ENCODE results near the gene VPS26B. TPM values are rescaled to one million over a fixed set of nuclear protein-coding genes. Genes with fewer than 3 reads are reported as not detected.

The VPS26B gene
- total and polyA plus RNA-seq, 8 donors, result 42.5 to 64.8 (median 55.8) TPM

DNA sequence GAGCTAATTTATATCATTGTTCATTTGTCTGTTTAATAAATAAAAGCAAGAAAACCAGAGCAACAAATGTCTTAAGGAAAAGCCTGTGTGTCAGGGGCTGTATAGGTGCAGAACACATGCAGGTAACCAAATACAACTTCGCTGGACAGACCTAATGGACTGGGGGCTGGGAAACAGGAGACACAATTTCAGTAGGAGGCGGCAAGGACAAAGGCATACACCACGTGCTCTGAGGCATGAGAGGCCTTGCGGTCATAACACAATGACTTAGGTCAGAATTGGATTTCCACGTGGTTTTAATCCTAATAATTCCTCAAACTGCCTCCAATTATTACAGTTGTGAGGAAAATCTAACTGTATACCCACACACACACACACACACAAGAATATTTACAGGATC is 43.0 kb downstream of the VPS26B start:
- Histone ChIP-seq H3K27me3 (peaks cover 0 to 29% of the 10 kb centered on the region in 2 donors), H3K4me1 (peaks cover 12 to 20% of the 10 kb centered on the region in 2 donors), H3K9me3 (no peaks in the 10 kb centered on the region), H3K36me3 (peaks cover 0 to 30% of the 10 kb centered on the region in 2 donors), H3K4me3 (no peak overlapping the region), H3K27ac (peak overlapping the region; percentile 36 to 59)
- ATAC-seq (no peak), DNase-seq (no peak)
- TF ChIP-seq CTCF (IDR thresholded peaks at IDR 0.05), result no peak
- intact Hi-C loops (cut with DNase I), result no loop called here

DNA sequence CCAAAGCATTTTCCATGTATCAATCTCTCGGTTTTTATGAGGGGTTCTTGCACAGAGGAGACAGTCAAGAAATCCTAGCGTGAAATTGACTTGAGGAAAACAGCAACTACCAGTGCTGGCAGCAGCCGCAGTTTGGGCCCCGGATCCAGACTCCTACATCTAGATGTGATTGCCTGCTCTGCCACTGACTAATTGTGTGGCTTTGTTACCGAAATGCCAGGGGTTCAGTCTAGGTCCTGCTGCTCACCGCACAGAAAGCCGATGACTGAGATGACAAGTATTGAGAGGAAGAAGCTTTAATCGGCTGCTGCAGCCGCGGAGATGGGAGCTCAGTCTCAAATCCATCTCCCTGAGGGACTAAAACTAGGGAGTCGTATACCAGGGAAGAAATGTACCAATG is 43.5 kb downstream of the VPS26B start:
- intact Hi-C loops (cut with DNase I), result no loop called here
- TF ChIP-seq CTCF (IDR thresholded peaks at IDR 0.05), result no peak

DNA sequence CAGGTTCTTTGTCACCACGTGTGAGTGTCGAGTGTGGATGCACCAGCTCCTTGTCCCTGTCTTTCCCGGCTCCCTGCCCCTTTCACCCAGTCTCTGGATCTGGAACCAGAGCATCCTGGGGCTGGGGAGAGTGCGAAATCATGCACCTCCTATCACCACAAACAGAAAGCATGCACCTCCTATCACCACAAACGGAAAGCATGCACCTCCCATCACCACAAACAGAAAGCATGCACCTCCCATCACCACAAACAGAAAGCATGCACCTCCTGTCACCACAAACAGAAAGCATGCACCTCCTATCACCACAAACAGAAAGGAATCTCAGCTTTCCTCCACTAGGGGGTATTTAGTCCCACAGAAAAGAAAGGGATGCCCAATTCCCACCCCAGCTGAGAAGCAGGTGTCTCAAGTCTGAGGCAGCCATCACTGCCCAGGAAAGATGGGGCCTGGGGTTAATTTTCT is 45.8 kb downstream of the VPS26B start:
- no peaks in the 10 kb centered on the region for H3K9me3 ChIP-seq
- H3K36me3 ChIP-seq, result peaks cover 0 to 2% of the 10 kb centered on the region in 2 donors
- ATAC-seq (no peak), DNase-seq (no peak)
- no peak overlapping the region for H3K27ac ChIP-seq
- no peak overlapping the region for H3K4me3 ChIP-seq
- peaks cover 12 to 20% of the 10 kb centered on the region in 2 donors for H3K4me1 ChIP-seq
- H3K27me3 ChIP-seq, result peaks cover 28 to 57% of the 10 kb centered on the region in 2 donors
- no peak for TF ChIP-seq CTCF (IDR thresholded peaks at IDR 0.05)
- intact Hi-C loops (cut with DNase I), result no loop called here

More for the DNA sequence above, 43.5 kb downstream of the VPS26B start:
- Histone ChIP-seq H3K27ac (no peak overlapping the region), H3K4me3 (no peak overlapping the region), H3K4me1 (peaks cover 12 to 20% of the 10 kb centered on the region in 2 donors), H3K36me3 (peaks cover 0 to 25% of the 10 kb centered on the region in 2 donors), H3K27me3 (peaks cover 5 to 34% of the 10 kb centered on the region in 2 donors), H3K9me3 (no peaks in the 10 kb centered on the region)
- ATAC-seq (no peak), DNase-seq (no peak)

DNA sequence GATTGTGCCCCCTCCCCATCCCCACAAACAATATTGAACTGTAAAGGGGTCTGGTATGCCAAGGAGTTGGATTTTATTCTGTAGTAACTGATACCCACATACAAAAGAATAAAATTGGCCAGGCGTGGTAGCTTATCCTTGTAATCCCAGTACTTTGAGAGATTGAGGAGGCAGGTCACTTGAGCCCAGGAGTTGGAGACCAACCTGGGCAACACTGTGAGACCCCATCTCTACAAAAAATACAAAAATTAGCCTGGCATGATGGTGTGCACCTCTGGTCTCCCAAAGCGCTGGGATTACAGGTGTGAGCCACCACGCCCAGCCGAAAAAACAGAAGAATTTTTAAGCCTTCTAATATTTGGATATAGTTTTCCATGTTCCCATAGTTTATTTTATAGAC is 47.5 kb downstream of the VPS26B start:
- DNase-seq (no peak), ATAC-seq (no peak)
- peaks cover 16 to 26% of the 10 kb centered on the region in 2 donors for H3K4me1 ChIP-seq
- peaks cover 45 to 74% of the 10 kb centered on the region in 2 donors for H3K27me3 ChIP-seq
- TF ChIP-seq CTCF (IDR thresholded peaks at IDR 0.05), result no peak
- intact Hi-C loops (cut with DNase I), result no loop called here
- H3K27ac ChIP-seq, result no peak overlapping the region
- no peaks in the 10 kb centered on the region for H3K36me3 ChIP-seq
- H3K9me3 ChIP-seq, result no peaks in the 10 kb centered on the region
- no peak overlapping the region for H3K4me3 ChIP-seq

GRCh38 chr11:134272381-134273316 is 48.2 kb downstream of the VPS26B start:
- H3K27ac ChIP-seq, result no peak overlapping the region
- H3K27me3 ChIP-seq, result peaks cover 51 to 80% of the 10 kb centered on the region in 2 donors
- no peak for ATAC-seq
- peaks cover 15 to 25% of the 10 kb centered on the region in 2 donors for H3K4me1 ChIP-seq
- H3K9me3 ChIP-seq, result no peaks in the 10 kb centered on the region
- DNase-seq, result peak in 2 of 4 donors; percentile 66 to 79
- H3K36me3 ChIP-seq, result no peaks in the 10 kb centered on the region
- TF ChIP-seq CTCF (IDR thresholded peaks at IDR 0.05), result no peak
- intact Hi-C loops (cut with DNase I), result no loop called here
- no peak overlapping the region for H3K4me3 ChIP-seq
